EL (cell line): ENCODE results near the gene SAXO1.
"Not testable (repeated sequence)": the region's sequence is repeated elsewhere in the genome, so short reads cannot be mapped to it uniquely, and the experiment has no call there.

ENCODE experiments used
- DNase-seq: peaks from one replicate; pipeline ENCODE4 v3.0.0-alpha.2; 2016

SAXO1 gene

GRCh38 chr9:18999173-18999785 lies 33.7 kb downstream of the SAXO1 start:
- no peak for DNase-seq

GRCh38 chr9:18997151-18997550 lies 35.9 kb downstream of the SAXO1 start:
- no peak for DNase-seq

DNA sequence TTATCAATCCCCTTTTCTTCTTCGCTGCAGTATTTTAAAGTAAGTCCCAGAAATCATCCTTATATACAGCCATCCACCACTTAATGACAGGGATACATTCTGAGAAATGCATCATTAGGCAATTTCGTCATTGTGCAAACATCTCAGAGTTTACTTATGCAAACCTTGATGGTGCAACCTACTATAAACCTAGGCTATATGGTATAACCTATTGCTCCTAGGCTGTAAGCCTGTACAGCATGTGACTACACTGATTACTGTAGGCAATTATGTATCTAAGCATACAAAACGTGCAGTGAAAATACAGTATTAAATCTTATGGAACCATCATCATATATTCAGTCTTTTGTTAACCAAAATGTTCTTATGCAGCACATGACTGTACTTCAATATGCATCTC lies 36.8 kb downstream of the SAXO1 start:
- no peak for DNase-seq

GRCh38 chr9:18994263-18994916 lies 38.6 kb downstream of the SAXO1 start:
- DNase-seq: no peak

DNA sequence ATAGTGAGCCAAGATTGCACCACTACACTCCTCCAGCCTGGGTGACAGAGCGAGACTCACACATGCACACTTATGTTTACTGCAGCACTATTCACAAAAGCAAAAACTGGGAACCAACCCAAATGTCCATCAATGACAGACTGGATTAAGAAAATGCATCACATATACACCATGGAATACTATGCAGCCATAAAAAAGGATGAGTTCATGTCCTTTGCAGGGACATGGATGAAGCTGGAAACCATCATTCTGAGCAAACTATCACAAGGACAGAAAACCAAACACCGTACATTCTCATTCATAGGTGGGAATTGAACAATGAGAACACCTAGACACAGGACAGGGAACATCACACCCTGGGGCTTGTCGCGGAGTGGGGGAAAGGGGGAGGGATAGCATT lies 41.8 kb downstream of the SAXO1 start:
- DNase-seq: not testable (repeated sequence)

DNA sequence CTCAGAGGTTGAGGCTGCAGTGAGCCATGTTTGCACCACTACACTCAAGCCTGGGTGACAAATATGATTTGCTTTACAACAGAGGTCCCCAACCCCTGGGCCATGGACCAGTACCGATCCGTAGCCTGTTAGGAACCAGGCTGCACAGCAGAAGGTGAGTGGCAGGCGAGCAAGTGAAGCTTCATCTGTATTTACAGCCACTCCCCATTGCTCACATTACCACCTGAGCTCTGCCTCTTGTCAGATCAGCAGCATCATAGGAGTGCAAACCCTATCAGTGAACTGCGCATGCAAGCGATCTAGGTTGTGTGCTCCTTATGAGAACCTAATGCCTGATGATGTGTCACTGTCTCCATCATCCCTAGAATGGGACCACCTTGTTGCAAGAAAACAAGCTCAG lies 42.5 kb downstream of the SAXO1 start:
- no peak for DNase-seq

DNA sequence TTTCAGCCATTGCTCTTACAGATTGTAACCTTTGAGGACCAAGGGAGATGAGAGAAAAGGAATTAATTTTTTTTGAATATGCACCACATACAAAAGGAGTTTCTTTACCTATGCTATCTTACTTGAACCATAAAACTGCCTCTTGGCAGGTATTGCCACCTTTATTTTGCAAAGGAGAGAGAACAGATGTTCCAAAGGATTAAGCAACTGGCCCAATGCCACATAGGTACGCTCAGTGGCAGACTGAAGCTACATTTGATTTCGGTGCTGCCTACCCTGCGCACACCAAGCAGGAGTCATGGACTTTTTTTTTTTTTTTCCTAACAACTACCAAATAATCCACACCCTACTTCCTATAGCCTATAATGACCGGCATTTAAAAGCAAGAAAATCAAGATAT lies 43.1 kb downstream of the SAXO1 start:
- DNase-seq: no peak

DNA sequence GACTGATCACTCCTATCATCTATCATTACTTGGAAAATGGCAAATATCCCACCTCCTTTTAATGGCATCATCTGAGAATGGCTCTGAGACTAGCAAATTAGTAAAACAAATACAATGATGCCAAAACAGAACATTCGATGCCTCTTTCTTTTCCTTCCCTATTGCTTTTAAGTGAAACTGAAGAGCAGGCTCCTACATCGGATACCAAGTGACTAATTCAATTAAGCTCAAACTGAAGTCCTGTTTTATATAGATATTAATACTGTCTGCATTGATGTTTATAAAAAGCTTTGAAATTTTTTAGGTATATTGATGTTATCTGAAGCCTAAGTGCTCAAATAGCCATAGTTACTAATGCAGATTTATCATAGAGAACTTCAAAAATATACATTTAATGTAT lies 43.9 kb downstream of the SAXO1 start:
- DNase-seq: no peak

DNA sequence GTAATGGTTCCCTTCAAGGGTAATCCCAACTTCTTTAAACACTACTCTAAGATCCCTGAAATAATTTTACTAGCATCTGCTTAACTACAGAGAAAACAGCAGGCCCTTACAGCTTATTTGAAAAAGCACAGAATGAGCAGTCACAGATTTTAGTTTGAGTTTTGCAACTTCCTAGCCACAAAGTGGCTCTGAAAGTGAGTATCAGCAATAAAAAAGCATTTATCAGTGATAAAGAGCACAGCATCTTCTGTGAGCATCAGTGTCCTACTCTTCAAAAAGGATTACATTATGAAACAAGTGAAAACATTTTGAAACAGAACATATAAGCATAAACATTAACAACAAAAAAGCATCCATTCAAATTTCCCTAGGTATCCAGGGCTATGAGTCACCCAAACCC lies 45.0 kb downstream of the SAXO1 start:
- DNase-seq: no peak

DNA sequence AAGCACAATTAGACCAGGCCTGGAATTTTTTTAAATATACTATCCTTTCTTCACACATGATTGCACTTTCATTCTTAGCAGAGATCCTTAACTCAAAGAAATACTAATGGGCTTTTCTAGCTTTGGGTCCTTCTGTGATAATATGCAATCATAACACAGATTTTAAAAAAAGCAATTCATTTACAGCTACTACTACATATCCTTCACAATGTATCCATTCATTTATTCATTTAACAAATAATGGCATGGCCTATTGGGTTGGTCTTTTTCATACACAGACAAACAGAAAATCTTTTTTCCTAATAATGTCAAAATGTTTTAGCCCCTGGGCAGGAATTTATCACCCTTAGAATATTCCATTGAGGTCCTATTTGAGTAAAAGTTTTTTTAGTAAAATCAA lies 47.0 kb downstream of the SAXO1 start:
- no peak for DNase-seq

- no peak for DNase-seq
Measured at GRCh38 chr9:18985464-18985951, 47.5 kb downstream of the SAXO1 start.

DNA sequence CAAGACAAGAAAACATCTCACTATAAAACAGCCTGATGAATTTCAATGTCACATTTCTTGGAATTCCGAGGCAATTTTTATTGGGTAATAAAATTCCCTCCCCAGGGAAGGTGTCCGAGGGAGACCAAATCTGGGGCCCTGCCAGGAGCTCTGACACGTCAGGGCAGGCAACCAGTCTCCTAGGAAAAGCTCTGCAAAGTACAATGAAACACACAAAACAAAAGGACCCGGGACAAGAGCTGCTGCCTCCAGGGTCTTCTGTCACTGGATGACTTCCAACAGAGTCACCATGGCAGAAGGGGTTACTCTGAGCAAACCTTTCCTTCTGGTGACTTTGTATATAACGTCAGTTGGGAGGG lies 50.8 kb downstream of the SAXO1 start:
- DNase-seq: peak; percentile 64

GRCh38 chr9:18981476-18982261 lies 51.3 kb downstream of the SAXO1 start:
- peak; percentile 13 for DNase-seq

DNA sequence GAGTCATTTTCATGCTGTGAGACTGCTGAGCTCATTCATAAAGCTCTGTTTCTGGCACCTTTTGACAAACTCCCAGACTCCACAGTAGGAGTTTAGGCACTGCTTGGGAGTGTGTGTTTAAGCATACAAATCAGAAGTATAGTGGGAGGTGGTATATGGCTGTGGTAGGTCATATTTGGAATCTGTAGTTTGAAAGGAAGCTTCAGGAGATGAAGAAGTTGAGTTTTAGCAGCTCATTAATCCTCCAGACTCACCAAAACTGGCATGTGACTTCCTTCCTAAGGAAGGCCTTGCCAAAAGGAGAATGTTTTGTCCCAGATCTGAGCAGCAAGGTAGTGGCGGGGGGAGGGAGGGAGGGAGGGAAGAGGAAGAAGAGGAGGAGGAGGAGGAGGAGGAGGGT lies 52.8 kb downstream of the SAXO1 start:
- peak; percentile 15 for DNase-seq

GRCh38 chr9:18979367-18979766 lies 53.6 kb downstream of the SAXO1 start:
- DNase-seq: peak; percentile 80

DNA sequence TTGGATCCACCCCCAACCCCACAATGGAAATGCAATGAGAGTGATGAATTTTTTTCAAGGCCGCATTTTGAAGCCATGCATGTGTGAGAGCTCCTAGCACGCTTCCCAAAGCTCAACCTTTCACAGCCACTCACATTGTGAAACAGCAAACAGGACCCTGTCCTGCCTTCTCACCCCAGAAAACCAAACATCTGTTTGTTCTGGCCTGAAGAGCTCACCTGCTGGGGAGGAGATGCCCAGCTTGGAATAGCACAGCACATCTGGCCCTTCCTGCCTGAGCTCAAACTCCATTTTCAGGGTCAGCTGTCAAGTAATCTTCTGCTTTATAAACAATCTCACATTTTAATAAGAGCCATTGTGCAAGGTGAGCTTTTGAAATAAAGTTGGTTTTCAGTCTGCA lies 54.8 kb downstream of the SAXO1 start:
- DNase-seq: no peak

DNA sequence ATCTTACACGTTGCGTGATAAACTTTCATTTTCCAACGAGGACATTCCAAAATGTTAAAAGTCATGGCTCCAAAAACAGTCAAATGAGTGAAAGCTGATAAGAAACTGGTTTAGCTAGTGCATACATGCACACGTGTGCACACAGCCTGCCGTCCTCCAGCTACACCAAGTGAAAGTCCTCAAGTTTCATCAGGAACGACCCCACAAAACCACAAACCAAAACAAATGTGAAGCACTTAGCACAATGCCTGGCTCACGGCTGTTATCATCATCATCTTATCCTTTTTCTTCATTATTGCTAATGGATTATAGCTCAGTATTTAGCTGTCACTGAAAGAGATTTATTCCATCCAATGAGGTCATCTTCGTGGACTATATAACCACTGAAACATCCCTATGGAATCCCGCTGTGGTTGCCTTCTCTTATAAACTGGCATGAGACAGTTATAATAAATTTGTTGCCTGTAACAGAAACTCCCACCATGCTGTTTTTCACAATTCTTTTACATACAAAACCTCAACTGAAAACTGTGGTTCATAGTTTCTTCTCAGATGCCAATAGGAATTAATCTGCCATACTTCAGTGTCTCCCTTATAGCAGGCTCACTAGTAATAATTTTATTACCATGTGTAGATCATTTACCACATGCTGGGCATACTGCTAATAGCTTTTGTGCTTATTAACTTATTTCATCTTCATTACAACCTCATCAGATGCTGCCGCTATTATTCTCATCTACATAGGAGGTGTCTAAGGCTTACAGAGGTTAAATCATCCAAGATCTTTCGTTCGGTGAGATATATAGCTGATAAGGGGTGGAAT lies 56.1 kb downstream of the SAXO1 start:
- DNase-seq: peak; percentile 96

DNA sequence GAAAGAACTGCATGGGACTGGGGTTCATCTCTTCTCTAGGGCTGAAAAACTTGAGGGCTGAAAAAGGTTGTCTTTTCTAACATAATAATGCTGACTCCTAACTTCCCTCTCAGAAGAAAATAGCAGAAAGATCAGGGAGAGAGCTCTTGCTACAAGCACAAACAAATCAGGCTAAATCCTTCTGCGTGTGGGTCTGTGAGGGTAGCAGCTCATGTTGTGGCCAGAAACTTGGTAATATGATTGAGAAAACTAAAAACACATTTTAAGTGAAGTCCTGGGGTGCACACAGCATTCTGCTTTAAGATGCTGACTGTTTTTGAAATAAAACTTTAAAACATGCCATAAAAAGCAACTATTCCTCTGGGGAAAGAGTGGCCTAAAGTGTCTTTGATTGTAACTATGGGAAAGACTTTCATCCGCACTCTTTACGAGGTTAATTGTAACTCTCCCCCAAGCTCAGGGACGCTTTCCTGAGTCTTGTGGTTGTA lies 56.7 kb downstream of the SAXO1 start:
- DNase-seq: no peak

GRCh38 chr9:18973348-18973747 lies 59.7 kb downstream of the SAXO1 start:
- DNase-seq: no peak

DNA sequence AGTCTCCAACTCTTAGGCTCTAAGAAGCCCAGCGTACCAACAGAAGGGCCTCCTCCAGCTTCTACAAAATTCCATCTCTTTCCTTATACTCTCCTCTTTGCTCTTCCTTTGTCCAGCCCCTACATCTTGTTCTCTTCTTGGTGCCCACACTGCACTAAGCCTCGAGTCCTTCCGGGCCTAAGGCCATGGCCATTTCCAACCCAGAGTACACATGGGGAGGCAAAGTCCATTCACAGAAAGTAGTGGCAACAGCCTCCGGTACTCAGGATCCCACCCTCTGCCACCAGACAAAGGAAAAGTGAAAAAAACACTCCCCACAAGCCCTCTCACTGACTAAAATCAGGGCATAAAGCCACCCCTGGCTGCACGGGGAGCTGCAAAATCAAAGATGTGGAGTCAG lies 60.3 kb downstream of the SAXO1 start:
- no peak for DNase-seq

- DNase-seq: no peak
Measured at GRCh38 chr9:18971909-18972308, 61.1 kb downstream of the SAXO1 start.

- DNase-seq: no peak
Measured at GRCh38 chr9:18971404-18971803, 61.6 kb downstream of the SAXO1 start.

DNA sequence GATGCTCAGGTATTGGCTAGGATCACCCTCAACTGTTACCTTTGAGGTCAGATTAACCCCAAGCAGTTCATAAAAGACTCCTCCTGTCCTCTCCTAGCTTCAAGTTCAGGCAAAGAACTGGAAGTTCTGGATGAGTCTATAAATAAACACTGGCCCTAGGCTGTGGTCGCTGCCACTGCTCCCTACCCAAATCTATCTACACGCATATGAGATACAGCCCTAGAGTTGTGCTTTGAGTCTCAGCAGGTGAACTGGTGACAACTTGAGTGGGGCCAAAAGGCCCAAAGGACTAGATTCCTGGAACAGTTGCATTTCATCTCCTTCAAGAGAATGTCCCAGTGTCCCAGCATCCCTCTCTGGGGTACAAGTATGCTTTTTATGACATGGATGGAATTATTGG lies 62.6 kb downstream of the SAXO1 start:
- DNase-seq: no peak
